Neural cell (in vitro differentiated cells): ENCODE results near the gene PHPT1.

Source experiments
- EP300 ChIP-seq: fragments of 450-650 bp; conservative IDR thresholded peaks from 2 replicates; pipeline ENCODE4 v1.6.1; 2014; ENCODE audit warnings: antibody characterized with exemption, mild to moderate bottlenecking, moderate library complexity; ENCODE audit not compliant: poor library complexity, severe bottlenecking
- EZH2 ChIP-seq: fragments of 200-600, 300-800 bp; shearing (Covaris generic), sonication (generic); IDR thresholded peaks from 2 replicates; pipeline ENCODE4 v1.6.1; 2014; ENCODE audit warnings: antibody characterized with exemption, low read length, borderline replicate concordance, mild to moderate bottlenecking; ENCODE audit not compliant: insufficient read depth, poor library complexity, severe bottlenecking
- MXI1 ChIP-seq: fragments of 450-650 bp; conservative IDR thresholded peaks from 2 replicates; pipeline ENCODE4 v1.6.1; 2014; ENCODE audit warnings: antibody characterized with exemption, mild to moderate bottlenecking; ENCODE audit not compliant: poor library complexity, severe bottlenecking
- POLR2AphosphoS5 ChIP-seq: IDR thresholded peaks from 2 replicates; pipeline ENCODE4 v1.6.1; 2012
- RAD21 ChIP-seq: fragments of 450-650 bp; conservative IDR thresholded peaks from 2 replicates; pipeline ENCODE4 v1.6.1; 2014; ENCODE audit warnings: antibody characterized with exemption, mild to moderate bottlenecking, moderate library complexity
- SMC3 ChIP-seq: fragments of 450-650 bp; conservative IDR thresholded peaks from 2 replicates; pipeline ENCODE4 v1.6.1; 2014; ENCODE audit warnings: antibody characterized with exemption, mild to moderate bottlenecking, moderate library complexity; ENCODE audit not compliant: poor library complexity
- TAF1 ChIP-seq: IDR thresholded peaks from 2 replicates; pipeline ENCODE4 v1.6.1; 2012; ENCODE audit warnings: low read depth
- TF ChIP-seq, protein P1 (sequence below): IDR thresholded peaks from 2 replicates; pipeline ENCODE4 v1.6.1; 2012; ENCODE audit warnings: borderline replicate concordance
- TF ChIP-seq, protein P2 (sequence below): fragments of 450-650 bp; IDR thresholded peaks from 2 replicates; pipeline ENCODE4 v1.5.1; 2014; ENCODE audit warnings: antibody characterized with exemption, mild to moderate bottlenecking, moderate library complexity; ENCODE audit not compliant: poor library complexity, severe bottlenecking

DNA sequence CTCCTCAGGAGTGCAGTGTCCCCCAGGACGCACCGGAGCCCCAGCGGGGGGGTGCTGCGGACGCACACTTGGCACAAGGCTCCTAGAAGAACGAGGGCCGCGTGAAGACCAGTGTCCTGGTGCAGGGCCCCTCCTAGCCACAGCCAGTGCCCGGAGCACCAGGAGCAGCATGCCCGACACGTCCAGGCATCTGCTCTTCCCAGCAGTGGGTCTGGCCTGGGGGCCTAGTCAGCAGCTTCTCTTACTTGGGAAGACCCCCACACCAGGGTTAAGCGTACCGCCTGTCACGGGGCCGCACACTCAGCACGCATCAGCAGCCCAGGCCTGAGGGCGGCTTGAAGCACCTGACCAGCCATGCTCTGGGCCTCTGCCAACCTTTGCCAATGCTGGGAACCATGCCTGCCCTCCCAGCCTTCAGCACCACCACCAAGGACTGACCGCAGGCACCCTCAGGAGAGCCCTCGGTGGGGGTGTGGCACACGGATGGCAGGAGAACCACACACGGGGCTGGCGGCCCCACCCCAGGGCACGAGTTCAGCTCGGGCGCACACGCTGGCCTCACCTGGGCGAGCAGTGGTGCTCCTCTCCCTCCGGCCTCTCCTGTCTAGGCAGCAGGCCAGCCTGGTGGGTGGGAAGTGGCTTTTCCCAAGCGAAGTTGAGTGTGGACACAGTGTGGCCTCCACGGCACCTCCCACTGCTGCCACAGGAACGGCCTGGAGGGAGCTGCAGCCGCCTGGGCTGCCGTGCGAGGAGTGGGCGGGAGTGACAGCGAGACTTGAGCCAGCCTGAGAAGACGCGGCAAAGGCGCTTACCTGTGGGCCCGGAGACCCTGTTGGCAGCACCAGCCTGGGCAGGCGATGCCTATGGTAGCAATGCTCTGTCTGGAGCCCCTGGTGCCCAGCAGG, 19.0 kb upstream of the PHPT1 start:
- TF ChIP-seq, protein P1, sequence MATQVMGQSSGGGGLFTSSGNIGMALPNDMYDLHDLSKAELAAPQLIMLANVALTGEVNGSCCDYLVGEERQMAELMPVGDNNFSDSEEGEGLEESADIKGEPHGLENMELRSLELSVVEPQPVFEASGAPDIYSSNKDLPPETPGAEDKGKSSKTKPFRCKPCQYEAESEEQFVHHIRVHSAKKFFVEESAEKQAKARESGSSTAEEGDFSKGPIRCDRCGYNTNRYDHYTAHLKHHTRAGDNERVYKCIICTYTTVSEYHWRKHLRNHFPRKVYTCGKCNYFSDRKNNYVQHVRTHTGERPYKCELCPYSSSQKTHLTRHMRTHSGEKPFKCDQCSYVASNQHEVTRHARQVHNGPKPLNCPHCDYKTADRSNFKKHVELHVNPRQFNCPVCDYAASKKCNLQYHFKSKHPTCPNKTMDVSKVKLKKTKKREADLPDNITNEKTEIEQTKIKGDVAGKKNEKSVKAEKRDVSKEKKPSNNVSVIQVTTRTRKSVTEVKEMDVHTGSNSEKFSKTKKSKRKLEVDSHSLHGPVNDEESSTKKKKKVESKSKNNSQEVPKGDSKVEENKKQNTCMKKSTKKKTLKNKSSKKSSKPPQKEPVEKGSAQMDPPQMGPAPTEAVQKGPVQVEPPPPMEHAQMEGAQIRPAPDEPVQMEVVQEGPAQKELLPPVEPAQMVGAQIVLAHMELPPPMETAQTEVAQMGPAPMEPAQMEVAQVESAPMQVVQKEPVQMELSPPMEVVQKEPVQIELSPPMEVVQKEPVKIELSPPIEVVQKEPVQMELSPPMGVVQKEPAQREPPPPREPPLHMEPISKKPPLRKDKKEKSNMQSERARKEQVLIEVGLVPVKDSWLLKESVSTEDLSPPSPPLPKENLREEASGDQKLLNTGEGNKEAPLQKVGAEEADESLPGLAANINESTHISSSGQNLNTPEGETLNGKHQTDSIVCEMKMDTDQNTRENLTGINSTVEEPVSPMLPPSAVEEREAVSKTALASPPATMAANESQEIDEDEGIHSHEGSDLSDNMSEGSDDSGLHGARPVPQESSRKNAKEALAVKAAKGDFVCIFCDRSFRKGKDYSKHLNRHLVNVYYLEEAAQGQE: no peak
- TF ChIP-seq, protein P2, sequence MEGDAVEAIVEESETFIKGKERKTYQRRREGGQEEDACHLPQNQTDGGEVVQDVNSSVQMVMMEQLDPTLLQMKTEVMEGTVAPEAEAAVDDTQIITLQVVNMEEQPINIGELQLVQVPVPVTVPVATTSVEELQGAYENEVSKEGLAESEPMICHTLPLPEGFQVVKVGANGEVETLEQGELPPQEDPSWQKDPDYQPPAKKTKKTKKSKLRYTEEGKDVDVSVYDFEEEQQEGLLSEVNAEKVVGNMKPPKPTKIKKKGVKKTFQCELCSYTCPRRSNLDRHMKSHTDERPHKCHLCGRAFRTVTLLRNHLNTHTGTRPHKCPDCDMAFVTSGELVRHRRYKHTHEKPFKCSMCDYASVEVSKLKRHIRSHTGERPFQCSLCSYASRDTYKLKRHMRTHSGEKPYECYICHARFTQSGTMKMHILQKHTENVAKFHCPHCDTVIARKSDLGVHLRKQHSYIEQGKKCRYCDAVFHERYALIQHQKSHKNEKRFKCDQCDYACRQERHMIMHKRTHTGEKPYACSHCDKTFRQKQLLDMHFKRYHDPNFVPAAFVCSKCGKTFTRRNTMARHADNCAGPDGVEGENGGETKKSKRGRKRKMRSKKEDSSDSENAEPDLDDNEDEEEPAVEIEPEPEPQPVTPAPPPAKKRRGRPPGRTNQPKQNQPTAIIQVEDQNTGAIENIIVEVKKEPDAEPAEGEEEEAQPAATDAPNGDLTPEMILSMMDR: no peak
- no peak for TF ChIP-seq EZH2
- no peak for TF ChIP-seq POLR2AphosphoS5
- no peak for TF ChIP-seq TAF1
- no peak for TF ChIP-seq MXI1
- TF ChIP-seq SMC3: no peak
- no peak for TF ChIP-seq RAD21
- no peak for TF ChIP-seq EP300
